HK-2 (cell line): ENCODE results near the gene FLVCR2.
"Not testable (repeated sequence)": the region's sequence is repeated elsewhere in the genome, so short reads cannot be mapped to it uniquely, and the experiment has no call there.

Source experiments
- DNase-seq: peaks from one replicate; pipeline ENCODE4 v3.0.0-alpha.2; 2018; ENCODE audit not compliant: unreplicated experiment

The FLVCR2 gene

GRCh38 chr14:75595226-75595625 is 16.8 kb downstream of the FLVCR2 start:
- DNase-seq = no peak

GRCh38 chr14:75597149-75597548 is 18.7 kb downstream of the FLVCR2 start:
- no peak for DNase-seq

- DNase-seq = not testable (repeated sequence)
Measured at GRCh38 chr14:75600100-75600499, 21.7 kb downstream of the FLVCR2 start.

- not testable (repeated sequence) for DNase-seq
Measured at GRCh38 chr14:75601061-75601460, 22.6 kb downstream of the FLVCR2 start.

GRCh38 chr14:75602503-75602902 is 24.1 kb downstream of the FLVCR2 start:
- DNase-seq = no peak

GRCh38 chr14:75604979-75605851 is 26.8 kb downstream of the FLVCR2 start:
- no peak for DNase-seq

- no peak for DNase-seq
Measured at GRCh38 chr14:75605916-75606315, 27.5 kb downstream of the FLVCR2 start.

- DNase-seq = no peak
Measured at GRCh38 chr14:75607044-75607443, 28.6 kb downstream of the FLVCR2 start.

- no peak for DNase-seq
Measured at GRCh38 chr14:75607842-75608640, 29.6 kb downstream of the FLVCR2 start.

- no peak for DNase-seq
Measured at GRCh38 chr14:75609116-75609515, 30.7 kb downstream of the FLVCR2 start.

GRCh38 chr14:75609606-75610475 is 31.4 kb downstream of the FLVCR2 start:
- no peak for DNase-seq

- DNase-seq = no peak
Measured at GRCh38 chr14:75610834-75611233, 32.4 kb downstream of the FLVCR2 start.

- DNase-seq = no peak
Measured at GRCh38 chr14:75612157-75612556, 33.7 kb downstream of the FLVCR2 start.

GRCh38 chr14:75614179-75614578 is 35.8 kb downstream of the FLVCR2 start:
- DNase-seq = no peak

- DNase-seq = no peak
Measured at GRCh38 chr14:75615200-75615599, 36.8 kb downstream of the FLVCR2 start.

GRCh38 chr14:75619548-75619947 is 41.1 kb downstream of the FLVCR2 start:
- no peak for DNase-seq

GRCh38 chr14:75625034-75625433 is 46.6 kb downstream of the FLVCR2 start:
- no peak for DNase-seq

- no peak for DNase-seq
Measured at GRCh38 chr14:75626396-75626795, 48.0 kb downstream of the FLVCR2 start.

- DNase-seq = no peak
Measured at GRCh38 chr14:75626863-75627262, 48.4 kb downstream of the FLVCR2 start.

- no peak for DNase-seq
Measured at GRCh38 chr14:75627406-75627805, 49.0 kb downstream of the FLVCR2 start.

GRCh38 chr14:75628816-75629215 is 50.4 kb downstream of the FLVCR2 start:
- DNase-seq = no peak
